Measurements from ENCODE around the gene DKKL1. TPM values are rescaled to one million over a fixed set of nuclear protein-coding genes. Genes with fewer than 3 reads are reported as not detected.

DKKL1 gene
- total RNA-seq, 1 donor from 2014 or later: not detected

DNA sequence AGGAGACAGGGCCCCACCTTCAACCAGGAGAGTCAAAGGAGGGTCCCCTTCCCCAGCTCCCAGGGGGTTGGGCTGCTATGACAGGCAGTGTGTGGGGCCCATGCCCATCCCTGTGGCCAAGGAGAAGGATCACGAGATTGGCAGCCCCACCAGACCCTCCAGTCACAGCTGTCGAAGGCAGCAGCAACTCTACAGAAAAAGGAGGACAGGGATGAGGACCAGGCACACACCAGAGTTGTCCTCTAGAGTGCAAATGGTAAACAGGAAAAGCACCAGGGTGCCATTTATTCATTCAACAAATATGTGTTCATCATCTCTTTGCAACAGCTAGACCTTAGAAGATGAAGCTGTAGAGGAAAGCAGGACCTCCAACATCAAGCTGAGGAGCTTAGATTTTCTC, 55.5 kb downstream of the DKKL1 start:
- TF ChIP-seq, protein P1, sequence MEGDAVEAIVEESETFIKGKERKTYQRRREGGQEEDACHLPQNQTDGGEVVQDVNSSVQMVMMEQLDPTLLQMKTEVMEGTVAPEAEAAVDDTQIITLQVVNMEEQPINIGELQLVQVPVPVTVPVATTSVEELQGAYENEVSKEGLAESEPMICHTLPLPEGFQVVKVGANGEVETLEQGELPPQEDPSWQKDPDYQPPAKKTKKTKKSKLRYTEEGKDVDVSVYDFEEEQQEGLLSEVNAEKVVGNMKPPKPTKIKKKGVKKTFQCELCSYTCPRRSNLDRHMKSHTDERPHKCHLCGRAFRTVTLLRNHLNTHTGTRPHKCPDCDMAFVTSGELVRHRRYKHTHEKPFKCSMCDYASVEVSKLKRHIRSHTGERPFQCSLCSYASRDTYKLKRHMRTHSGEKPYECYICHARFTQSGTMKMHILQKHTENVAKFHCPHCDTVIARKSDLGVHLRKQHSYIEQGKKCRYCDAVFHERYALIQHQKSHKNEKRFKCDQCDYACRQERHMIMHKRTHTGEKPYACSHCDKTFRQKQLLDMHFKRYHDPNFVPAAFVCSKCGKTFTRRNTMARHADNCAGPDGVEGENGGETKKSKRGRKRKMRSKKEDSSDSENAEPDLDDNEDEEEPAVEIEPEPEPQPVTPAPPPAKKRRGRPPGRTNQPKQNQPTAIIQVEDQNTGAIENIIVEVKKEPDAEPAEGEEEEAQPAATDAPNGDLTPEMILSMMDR (conservative IDR thresholded peaks at IDR 0.05; ENCODE audit: low read depth, low read length): no peak
- no peak overlapping the region for H3K4me3 ChIP-seq (ENCODE audit: low read depth, low read length)
- DNase-seq (ENCODE audit: low read depth): no peak

DNA sequence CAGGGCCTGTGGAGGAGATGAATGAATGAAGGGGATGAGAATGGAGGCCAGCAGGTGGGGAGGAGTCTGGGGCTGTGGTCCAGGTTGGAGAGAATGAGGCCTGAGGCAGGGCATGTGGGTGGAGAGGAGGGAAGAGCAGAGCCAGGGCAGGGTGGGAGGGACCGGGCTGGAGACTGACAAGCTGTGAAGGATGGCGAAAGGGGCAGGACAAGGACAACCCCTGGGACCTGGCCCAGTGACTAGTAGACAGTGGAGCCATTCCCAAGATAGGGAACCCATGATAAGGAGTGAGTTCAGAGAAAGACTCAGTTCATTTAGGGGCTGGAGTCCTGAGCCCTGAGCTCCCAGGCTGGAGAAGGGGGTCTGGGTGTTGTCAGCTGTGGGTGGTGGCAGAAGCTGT, 56.5 kb downstream of the DKKL1 start:
- DNase-seq (ENCODE audit: low read depth): no peak
- TF ChIP-seq, protein P1 (conservative IDR thresholded peaks at IDR 0.05; ENCODE audit: low read depth, low read length): no peak
- H3K4me3 ChIP-seq (ENCODE audit: low read depth, low read length): no peak overlapping the region

DNA sequence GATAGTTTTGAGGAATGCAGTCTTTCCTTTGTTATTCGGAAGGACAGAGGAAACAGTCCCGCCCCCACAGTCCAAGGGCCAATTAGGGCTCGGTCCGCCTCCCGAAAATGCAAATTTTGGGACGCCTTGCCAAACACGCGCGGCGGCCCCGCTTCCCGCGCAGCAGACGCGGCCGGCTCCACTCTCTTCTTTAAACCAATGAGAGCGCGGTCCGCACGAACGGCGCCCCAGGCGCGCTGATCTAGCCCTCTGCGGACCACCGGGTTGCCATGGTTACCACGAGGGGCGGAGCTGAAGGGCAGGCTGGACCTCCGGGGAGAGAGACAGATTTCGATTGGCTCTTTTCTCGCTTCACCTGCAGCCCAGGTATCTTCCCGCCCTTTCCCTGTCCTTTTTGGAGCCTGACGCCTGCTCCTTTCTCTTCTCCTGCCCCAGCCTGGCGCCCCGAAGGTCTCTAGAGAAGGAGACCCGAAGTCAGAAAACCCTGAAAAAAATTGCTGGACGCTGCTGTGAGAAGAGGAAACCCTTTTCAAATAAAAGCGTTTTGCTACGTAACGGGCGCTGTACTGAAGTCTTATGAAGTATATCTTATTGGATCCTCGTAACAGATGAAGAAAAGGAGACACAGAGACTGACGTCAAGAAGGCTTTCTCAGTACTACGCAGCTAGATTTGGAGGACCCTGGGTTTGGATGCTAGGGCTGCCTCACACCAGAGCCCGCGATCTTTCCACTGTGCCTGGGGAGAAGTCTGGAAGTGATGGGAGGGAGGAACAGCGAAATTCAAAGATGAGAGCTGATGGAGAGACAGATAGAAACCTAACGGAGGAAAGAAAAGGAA, 57.6 kb downstream of the DKKL1 start:
- TF ChIP-seq, protein P1 (conservative IDR thresholded peaks at IDR 0.05; ENCODE audit: low read depth, low read length): no peak
- peak overlapping the region; percentile 4 for H3K4me3 ChIP-seq (ENCODE audit: low read depth, low read length)

DNA sequence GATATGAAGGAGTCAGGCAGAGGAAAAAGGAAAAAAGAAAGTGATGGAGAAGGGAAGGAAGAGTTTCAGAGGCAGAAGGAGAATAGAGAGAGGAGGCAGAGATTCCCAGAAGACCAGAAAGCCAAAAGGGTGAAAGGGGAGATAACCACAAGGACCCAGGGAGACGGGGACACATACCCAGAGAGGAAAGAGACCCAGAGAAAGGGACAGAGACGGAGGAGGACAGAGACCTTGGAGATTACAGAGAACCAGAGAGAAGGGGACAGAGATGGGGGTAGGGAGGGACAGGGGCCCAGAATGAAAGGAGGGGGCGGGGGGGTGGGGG, 58.2 kb downstream of the DKKL1 start:
- H3K4me3 ChIP-seq (ENCODE audit: low read depth, low read length): no peak overlapping the region
- no peak for DNase-seq (ENCODE audit: low read depth)
- TF ChIP-seq, protein P1 (conservative IDR thresholded peaks at IDR 0.05; ENCODE audit: low read depth, low read length): no peak

More for the DNA sequence above, 57.6 kb downstream of the DKKL1 start:
- no peak for DNase-seq (ENCODE audit: low read depth)

DNA sequence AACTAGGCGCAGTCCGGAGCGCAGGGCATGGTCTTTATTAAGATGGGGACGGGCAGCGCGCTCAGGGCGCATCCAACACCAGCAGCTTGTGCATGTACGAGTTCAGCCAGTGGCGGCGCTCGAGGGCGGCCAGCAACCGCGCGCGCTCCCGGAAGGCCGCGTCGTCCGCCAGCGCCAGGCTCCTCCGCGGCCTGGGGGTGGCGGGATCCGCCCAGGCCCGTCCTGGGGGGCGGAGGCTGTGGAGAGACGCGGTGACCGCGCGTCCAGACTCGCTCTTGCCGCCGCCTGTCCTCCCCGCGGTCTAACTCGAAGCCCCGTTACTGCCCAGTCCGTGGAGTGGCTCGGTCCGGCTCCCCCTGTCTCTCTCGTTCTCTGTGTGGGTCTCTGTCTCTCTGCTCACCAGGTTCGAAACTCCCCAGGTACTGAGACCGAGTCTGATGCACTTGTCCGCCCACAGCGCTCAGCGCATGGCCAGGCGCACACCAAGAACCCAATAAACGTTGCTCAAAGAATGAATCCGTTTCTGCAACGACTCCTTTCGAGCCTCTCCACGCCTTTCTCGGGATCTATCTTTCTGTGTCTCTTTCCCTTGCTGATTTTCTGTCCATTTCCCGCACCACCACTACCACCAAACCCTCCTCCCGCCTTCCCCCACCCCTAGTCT, 58.9 kb downstream of the DKKL1 start:
- DNase-seq (ENCODE audit: low read depth): no peak
- TF ChIP-seq, protein P1 (conservative IDR thresholded peaks at IDR 0.05; ENCODE audit: low read depth, low read length): peak; percentile 28
- H3K4me3 ChIP-seq (ENCODE audit: low read depth, low read length): no peak overlapping the region

DNA sequence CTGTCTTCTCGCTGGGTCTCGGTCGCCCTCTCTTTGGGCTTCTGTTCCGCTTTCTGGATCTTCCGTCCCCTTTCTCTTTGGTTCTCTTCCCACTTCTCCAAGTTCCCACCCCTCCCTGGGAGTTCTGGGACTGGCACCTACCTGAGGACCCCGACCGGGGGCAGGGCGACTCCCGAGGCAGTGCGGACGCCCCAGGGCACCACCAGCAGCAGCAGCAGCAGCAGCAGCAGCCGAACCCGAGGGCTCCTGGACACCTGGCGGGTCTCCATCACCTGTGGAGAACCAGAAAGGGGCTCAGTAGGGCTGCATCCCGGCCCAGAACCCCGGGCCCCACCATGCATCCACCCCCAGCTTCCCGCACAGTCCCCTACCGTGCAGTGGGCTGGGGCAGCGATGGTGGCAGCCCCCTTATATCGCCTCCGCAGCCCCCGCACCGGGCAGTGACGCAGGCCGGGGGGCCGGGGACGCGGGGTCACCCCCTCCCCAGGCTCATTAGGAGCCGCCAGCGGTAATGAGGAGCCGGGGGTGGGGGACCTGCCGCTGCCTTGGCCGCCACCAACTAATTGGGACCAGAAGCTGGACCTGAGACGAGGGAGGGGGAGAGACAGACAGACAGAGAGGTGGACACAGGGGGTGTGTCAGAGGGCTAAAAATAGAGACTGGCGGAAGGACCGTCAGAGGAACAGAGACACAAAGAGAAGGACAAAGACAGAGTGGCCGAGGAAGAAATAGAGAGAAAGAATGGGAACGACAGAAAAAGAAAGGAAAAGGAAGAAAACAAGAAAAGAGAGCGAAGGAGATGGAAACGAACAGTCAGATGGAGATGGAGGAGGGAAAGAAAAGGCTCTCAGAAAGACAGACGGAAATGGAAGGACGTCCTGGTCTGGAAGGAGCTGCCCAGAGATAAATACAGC, 59.7 kb downstream of the DKKL1 start, which contains the start of gene PTH2:
PTH2 (minus strand) TSS at position 371 of the 914 bp plus-strand sequence; CDS start at position 269, 102 bp downstream.
- DNase-seq (ENCODE audit: low read depth): no peak
- TF ChIP-seq, protein P1 (conservative IDR thresholded peaks at IDR 0.05; ENCODE audit: low read depth, low read length): no peak
- H3K4me3 ChIP-seq (ENCODE audit: low read depth, low read length): no peak within 1 kb of the TSS
